HEK293 (cell line): ENCODE results near the gene SMC3.

Experiments used
- BCL11B ChIP-seq: fragments of 450-650 bp; formaldehyde crosslinking; IDR thresholded peaks from 2 replicates; pipeline ENCODE4 v1.5.1; 2016; ENCODE audit warnings: low read depth, missing biosample characterization, missing genetic modification characterization
- GFI1B ChIP-seq: fragments of 450-650 bp; formaldehyde crosslinking; IDR thresholded peaks from 2 replicates; pipeline ENCODE4 v1.5.1; 2016; ENCODE audit warnings: missing biosample characterization, missing genetic modification characterization
- GLIS1 ChIP-seq: fragments of 450-650 bp; formaldehyde crosslinking; IDR thresholded peaks from 2 replicates; pipeline ENCODE4 v1.5.1; 2016; ENCODE audit warnings: missing biosample characterization, missing genetic modification characterization
- HOXC10 ChIP-seq: sonication (generic); formaldehyde crosslinking; IDR thresholded peaks from 2 replicates; pipeline ENCODE4 v1.8.1; 2023; ENCODE audit warnings: mild to moderate bottlenecking, missing genetic modification reagents
- HOXD13 ChIP-seq: sonication (generic); formaldehyde crosslinking; IDR thresholded peaks from 2 replicates; pipeline ENCODE4 v1.8.0; 2022; ENCODE audit warnings: missing genetic modification reagents, borderline replicate concordance
- KLF1 ChIP-seq: fragments of 450-650 bp; formaldehyde crosslinking; IDR thresholded peaks from 2 replicates; pipeline ENCODE4 v1.5.1; 2016; ENCODE audit warnings: missing biosample characterization, missing genetic modification characterization
- REPIN1 ChIP-seq: fragments of 450-650 bp; formaldehyde crosslinking; IDR thresholded peaks from 2 replicates; pipeline ENCODE4 v1.5.1; 2017; ENCODE audit warnings: missing biosample characterization, missing genetic modification characterization, low read depth
- TCF7L2 ChIP-seq: IDR thresholded peaks from 2 replicates; pipeline ENCODE4 v1.6.1; 2011; ENCODE audit warnings: low read depth, mild to moderate bottlenecking, inconsistent platforms, low read length, moderate library complexity, borderline replicate concordance
- ZBTB20 ChIP-seq: fragments of 450-650 bp; formaldehyde crosslinking; IDR thresholded peaks from 2 replicates; pipeline ENCODE4 v1.5.1; 2016; ENCODE audit warnings: missing biosample characterization, missing genetic modification characterization
- ZBTB21 ChIP-seq: fragments of 450-650 bp; formaldehyde crosslinking; IDR thresholded peaks from 2 replicates; pipeline ENCODE4 v1.5.1; 2017; ENCODE audit warnings: missing biosample characterization, missing genetic modification characterization
- ZBTB8A ChIP-seq: fragments of 450-650 bp; formaldehyde crosslinking; IDR thresholded peaks from 2 replicates; pipeline ENCODE4 v1.5.1; 2016; ENCODE audit warnings: missing biosample characterization, missing genetic modification characterization
- ZNF10 ChIP-seq: fragments of 450-650 bp; formaldehyde crosslinking; IDR thresholded peaks from 2 replicates; pipeline ENCODE4 v1.5.1; 2017; ENCODE audit warnings: missing biosample characterization, missing genetic modification characterization
- ZNF114 ChIP-seq: fragments of 450-650 bp; formaldehyde crosslinking; IDR thresholded peaks from 2 replicates; pipeline ENCODE4 v1.5.0; 2017; ENCODE audit warnings: missing biosample characterization, missing genetic modification characterization
- ZNF121 ChIP-seq: fragments of 450-650 bp; formaldehyde crosslinking; IDR thresholded peaks from 2 replicates; pipeline ENCODE4 v1.5.1; 2016; ENCODE audit warnings: missing biosample characterization, missing genetic modification characterization
- ZNF174 ChIP-seq: fragments of 450-650 bp; formaldehyde crosslinking; IDR thresholded peaks from 2 replicates; pipeline ENCODE4 v1.5.0; 2017; ENCODE audit warnings: missing biosample characterization, mild to moderate bottlenecking, missing genetic modification characterization
- ZNF175 ChIP-seq: fragments of 450-650 bp; formaldehyde crosslinking; IDR thresholded peaks from 2 replicates; pipeline ENCODE4 v1.5.1; 2016; ENCODE audit warnings: missing biosample characterization, missing genetic modification characterization
- ZNF239 ChIP-seq: fragments of 450-650 bp; formaldehyde crosslinking; IDR thresholded peaks from 2 replicates; pipeline ENCODE4 v1.5.1; 2016; ENCODE audit warnings: missing biosample characterization, missing genetic modification characterization
- ZNF266 ChIP-seq: fragments of 450-650 bp; formaldehyde crosslinking; IDR thresholded peaks from 2 replicates; pipeline ENCODE4 v1.5.1; 2016; ENCODE audit warnings: missing biosample characterization, missing genetic modification characterization, low read depth
- ZNF292 ChIP-seq: fragments of 450-650 bp; formaldehyde crosslinking; IDR thresholded peaks from 2 replicates; pipeline ENCODE4 v1.5.1; 2016; ENCODE audit warnings: low read depth, missing biosample characterization, missing genetic modification characterization, borderline replicate concordance
- ZNF350 ChIP-seq: fragments of 450-650 bp; formaldehyde crosslinking; IDR thresholded peaks from 2 replicates; pipeline ENCODE4 v1.5.0; 2017; ENCODE audit warnings: missing biosample characterization, mild to moderate bottlenecking, missing genetic modification characterization
- ZNF416 ChIP-seq: fragments of 450-650 bp; formaldehyde crosslinking; IDR thresholded peaks from 2 replicates; pipeline ENCODE4 v1.5.1; 2016; ENCODE audit warnings: missing biosample characterization, missing genetic modification characterization
- ZNF776 ChIP-seq: fragments of 450-650 bp; formaldehyde crosslinking; IDR thresholded peaks from 2 replicates; pipeline ENCODE4 v1.5.0; 2017; ENCODE audit warnings: missing biosample characterization, missing genetic modification characterization, borderline replicate concordance
- TF ChIP-seq, protein P1 (sequence below): fragments of 450-650 bp; formaldehyde crosslinking; IDR thresholded peaks from 2 replicates; pipeline ENCODE4 v1.5.1; 2016; ENCODE audit warnings: missing biosample characterization, missing genetic modification characterization
- TF ChIP-seq, protein P2 (sequence below): fragments of 450-650 bp; formaldehyde crosslinking; IDR thresholded peaks from 2 replicates; pipeline ENCODE4 v1.5.1; 2016; ENCODE audit warnings: missing biosample characterization, missing genetic modification characterization, borderline replicate concordance
- TF ChIP-seq, protein P3 (sequence below): fragments of 450-650 bp; formaldehyde crosslinking; IDR thresholded peaks from 2 replicates; pipeline ENCODE4 v1.5.1; 2016; ENCODE audit warnings: missing biosample characterization, missing genetic modification characterization
- TF ChIP-seq, protein P4 (sequence below): fragments of 450-650 bp; formaldehyde crosslinking; IDR thresholded peaks from 2 replicates; pipeline ENCODE4 v1.5.0; 2017; ENCODE audit warnings: missing biosample characterization, missing genetic modification characterization, borderline replicate concordance
- TF ChIP-seq, protein P5 (sequence below): fragments of 450-650 bp; formaldehyde crosslinking; IDR thresholded peaks from 2 replicates; pipeline ENCODE4 v1.5.1; 2016; ENCODE audit warnings: missing biosample characterization, missing genetic modification characterization

SMC3 gene

DNA sequence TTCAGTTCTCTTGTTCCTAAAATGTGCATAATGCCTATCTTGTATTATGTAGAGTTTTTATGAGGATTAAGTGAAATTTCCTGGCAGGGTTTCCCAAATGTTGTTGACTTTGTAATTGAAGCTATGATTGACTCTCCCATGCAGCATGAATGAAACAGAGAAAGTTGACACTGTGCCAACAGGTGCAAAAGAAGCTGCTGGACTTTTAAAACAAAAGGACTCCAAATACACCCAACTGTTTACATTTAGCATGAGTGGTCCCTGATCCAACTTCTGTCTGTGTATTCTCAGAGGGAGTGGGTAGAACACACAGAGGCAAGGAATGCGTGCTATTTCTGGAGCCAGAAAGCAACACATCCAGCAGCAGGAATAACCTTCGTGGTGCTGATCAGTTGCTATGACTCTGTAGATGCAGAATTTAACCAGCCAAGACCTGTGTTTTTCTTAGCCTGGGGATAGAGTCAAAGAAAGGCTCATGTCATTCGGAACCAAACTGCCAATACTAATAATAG lies 62.2 kb downstream of the SMC3 start (continued):
- no peak for TF ChIP-seq HOXC10 (CRISPR knock-in tag)
- no peak for TF ChIP-seq ZNF776
- no peak for TF ChIP-seq ZNF292 (tag by site-specific recombination)
- TF ChIP-seq, protein P1, sequence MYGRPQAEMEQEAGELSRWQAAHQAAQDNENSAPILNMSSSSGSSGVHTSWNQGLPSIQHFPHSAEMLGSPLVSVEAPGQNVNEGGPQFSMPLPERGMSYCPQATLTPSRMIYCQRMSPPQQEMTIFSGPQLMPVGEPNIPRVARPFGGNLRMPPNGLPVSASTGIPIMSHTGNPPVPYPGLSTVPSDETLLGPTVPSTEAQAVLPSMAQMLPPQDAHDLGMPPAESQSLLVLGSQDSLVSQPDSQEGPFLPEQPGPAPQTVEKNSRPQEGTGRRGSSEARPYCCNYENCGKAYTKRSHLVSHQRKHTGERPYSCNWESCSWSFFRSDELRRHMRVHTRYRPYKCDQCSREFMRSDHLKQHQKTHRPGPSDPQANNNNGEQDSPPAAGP: peak; percentile 73; the same call in 1 of the 2 replicates
- no peak for TF ChIP-seq ZNF416 (tag by site-specific recombination)
- peak; percentile 37; the same call in 1 of the 2 replicates for TF ChIP-seq TCF7L2
- TF ChIP-seq REPIN1 (tag by site-specific recombination): no peak
- no peak for TF ChIP-seq ZNF114
- TF ChIP-seq ZNF239 (tag by site-specific recombination): no peak
- TF ChIP-seq, protein P2, sequence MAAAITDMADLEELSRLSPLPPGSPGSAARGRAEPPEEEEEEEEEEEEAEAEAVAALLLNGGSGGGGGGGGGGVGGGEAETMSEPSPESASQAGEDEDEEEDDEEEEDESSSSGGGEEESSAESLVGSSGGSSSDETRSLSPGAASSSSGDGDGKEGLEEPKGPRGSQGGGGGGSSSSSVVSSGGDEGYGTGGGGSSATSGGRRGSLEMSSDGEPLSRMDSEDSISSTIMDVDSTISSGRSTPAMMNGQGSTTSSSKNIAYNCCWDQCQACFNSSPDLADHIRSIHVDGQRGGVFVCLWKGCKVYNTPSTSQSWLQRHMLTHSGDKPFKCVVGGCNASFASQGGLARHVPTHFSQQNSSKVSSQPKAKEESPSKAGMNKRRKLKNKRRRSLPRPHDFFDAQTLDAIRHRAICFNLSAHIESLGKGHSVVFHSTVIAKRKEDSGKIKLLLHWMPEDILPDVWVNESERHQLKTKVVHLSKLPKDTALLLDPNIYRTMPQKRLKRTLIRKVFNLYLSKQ (tag by site-specific recombination): no peak
- no peak; the same call in 1 of the 2 replicates for TF ChIP-seq ZBTB21 (tag by site-specific recombination)
- TF ChIP-seq ZBTB20: no peak; the same call in 1 of the 2 replicates
- TF ChIP-seq BCL11B: peak; percentile 73; the same call in 1 of the 2 replicates
- peak; percentile 67; the same call in 1 of the 2 replicates for TF ChIP-seq HOXD13 (CRISPR knock-in tag)
- TF ChIP-seq, protein P3, sequence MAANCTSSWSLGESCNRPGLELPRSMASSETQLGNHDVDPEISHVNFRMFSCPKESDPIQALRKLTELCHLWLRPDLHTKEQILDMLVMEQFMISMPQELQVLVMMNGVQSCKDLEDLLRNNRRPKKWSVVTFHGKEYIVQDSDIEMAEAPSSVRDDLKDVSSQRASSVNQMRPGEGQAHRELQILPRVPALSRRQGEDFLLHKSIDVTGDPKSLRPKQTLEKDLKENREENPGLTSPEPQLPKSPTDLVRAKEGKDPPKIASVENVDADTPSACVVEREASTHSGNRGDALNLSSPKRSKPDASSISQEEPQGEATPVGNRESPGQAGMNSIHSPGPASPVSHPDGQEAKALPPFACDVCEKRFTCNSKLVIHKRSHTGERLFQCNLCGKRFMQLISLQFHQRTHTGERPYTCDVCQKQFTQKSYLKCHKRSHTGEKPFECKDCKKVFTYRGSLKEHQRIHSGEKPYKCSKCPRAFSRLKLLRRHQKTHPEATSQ (tag by site-specific recombination): no peak
- TF ChIP-seq ZNF121 (tag by site-specific recombination): no peak
- TF ChIP-seq ZNF175 (tag by site-specific recombination): no peak
- TF ChIP-seq, protein P4, sequence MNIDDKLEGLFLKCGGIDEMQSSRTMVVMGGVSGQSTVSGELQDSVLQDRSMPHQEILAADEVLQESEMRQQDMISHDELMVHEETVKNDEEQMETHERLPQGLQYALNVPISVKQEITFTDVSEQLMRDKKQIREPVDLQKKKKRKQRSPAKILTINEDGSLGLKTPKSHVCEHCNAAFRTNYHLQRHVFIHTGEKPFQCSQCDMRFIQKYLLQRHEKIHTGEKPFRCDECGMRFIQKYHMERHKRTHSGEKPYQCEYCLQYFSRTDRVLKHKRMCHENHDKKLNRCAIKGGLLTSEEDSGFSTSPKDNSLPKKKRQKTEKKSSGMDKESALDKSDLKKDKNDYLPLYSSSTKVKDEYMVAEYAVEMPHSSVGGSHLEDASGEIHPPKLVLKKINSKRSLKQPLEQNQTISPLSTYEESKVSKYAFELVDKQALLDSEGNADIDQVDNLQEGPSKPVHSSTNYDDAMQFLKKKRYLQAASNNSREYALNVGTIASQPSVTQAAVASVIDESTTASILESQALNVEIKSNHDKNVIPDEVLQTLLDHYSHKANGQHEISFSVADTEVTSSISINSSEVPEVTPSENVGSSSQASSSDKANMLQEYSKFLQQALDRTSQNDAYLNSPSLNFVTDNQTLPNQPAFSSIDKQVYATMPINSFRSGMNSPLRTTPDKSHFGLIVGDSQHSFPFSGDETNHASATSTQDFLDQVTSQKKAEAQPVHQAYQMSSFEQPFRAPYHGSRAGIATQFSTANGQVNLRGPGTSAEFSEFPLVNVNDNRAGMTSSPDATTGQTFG (tag by site-specific recombination): no peak
- TF ChIP-seq KLF1: no peak
- no peak for TF ChIP-seq ZNF174 (tag by site-specific recombination)
- TF ChIP-seq GFI1B (tag by site-specific recombination): peak; percentile 38; the same call in 1 of the 2 replicates
- no peak for TF ChIP-seq ZNF350 (tag by site-specific recombination)
- TF ChIP-seq ZBTB8A (tag by site-specific recombination): peak; percentile 38
- no peak for TF ChIP-seq ZNF266
- peak; percentile 69 for TF ChIP-seq GLIS1
- TF ChIP-seq, protein P5, sequence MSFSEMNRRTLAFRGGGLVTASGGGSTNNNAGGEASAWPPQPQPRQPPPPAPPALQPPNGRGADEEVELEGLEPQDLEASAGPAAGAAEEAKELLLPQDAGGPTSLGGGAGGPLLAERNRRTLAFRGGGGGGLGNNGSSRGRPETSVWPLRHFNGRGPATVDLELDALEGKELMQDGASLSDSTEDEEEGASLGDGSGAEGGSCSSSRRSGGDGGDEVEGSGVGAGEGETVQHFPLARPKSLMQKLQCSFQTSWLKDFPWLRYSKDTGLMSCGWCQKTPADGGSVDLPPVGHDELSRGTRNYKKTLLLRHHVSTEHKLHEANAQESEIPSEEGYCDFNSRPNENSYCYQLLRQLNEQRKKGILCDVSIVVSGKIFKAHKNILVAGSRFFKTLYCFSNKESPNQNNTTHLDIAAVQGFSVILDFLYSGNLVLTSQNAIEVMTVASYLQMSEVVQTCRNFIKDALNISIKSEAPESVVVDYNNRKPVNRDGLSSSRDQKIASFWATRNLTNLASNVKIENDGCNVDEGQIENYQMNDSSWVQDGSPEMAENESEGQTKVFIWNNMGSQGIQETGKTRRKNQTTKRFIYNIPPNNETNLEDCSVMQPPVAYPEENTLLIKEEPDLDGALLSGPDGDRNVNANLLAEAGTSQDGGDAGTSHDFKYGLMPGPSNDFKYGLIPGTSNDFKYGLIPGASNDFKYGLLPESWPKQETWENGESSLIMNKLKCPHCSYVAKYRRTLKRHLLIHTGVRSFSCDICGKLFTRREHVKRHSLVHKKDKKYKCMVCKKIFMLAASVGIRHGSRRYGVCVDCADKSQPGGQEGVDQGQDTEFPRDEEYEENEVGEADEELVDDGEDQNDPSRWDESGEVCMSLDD (tag by site-specific recombination): no peak
- TF ChIP-seq ZNF10: no peak
